ENCODE results near the gene ARHGAP28.

The ARHGAP28 gene

DNA sequence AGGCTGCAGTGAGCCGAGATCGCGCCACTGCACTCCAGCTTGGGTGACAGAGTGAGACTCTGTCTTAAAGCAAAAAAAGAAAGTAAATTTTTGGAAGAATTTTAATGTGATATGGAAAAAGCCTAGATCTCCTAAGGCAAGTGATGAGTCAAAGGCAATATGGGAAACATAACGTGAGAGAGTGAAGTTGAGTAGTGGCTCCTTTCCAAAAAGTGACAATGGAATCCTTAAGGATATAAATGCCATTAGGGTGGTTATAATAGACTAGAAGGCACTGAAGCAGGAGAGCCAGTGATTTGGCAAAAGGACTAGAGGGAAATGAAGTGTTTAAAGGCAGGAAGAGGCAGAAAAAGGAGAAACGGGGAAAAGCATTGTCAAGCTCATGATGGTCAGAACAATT, 25.6 kb downstream of the ARHGAP28 start:
- no peak overlapping the region for H3K27ac ChIP-seq
- TF ChIP-seq, protein P1, sequence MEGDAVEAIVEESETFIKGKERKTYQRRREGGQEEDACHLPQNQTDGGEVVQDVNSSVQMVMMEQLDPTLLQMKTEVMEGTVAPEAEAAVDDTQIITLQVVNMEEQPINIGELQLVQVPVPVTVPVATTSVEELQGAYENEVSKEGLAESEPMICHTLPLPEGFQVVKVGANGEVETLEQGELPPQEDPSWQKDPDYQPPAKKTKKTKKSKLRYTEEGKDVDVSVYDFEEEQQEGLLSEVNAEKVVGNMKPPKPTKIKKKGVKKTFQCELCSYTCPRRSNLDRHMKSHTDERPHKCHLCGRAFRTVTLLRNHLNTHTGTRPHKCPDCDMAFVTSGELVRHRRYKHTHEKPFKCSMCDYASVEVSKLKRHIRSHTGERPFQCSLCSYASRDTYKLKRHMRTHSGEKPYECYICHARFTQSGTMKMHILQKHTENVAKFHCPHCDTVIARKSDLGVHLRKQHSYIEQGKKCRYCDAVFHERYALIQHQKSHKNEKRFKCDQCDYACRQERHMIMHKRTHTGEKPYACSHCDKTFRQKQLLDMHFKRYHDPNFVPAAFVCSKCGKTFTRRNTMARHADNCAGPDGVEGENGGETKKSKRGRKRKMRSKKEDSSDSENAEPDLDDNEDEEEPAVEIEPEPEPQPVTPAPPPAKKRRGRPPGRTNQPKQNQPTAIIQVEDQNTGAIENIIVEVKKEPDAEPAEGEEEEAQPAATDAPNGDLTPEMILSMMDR (conservative IDR thresholded peaks at IDR 0.05), result no peak

DNA sequence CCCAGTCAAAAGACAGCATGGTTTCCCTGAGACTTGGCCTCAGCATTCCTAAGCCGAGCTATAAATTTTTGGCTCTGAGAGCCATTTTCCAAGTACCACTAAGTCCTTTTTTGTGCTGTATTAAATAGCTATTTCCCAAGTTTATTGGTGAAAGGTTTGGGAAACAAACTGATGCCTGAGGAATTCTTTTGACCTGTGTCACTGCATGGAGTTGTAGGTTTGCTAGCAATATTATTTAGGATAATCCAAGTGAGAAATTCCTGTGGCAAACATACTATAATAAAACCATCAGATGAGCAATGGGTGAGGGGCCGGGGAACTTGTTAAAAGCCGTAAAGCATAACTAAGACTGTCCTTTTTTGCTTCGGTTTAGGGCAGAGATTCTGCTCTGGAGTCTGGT, 28.4 kb downstream of the ARHGAP28 start:
- no peak overlapping the region for H3K27ac ChIP-seq
- TF ChIP-seq, protein P1 (conservative IDR thresholded peaks at IDR 0.05), result no peak

DNA sequence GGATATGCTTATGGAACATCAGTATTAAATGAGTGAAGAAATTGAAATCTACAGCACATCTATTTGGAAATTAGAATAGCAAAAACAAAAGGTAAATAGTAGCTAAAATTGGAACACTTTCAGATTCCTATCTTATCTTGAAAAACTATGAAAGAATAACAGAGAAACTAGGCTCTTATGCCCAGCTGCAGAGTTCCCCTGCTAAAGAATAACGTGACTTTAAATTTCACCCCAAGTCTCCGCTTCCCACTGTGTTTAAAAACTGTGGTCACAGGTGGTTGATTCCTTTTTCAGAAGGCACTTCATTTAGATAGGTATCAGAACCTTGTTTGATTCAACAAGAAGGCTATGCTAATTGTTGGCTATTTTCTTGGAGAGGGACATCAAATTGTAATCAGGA, 30.1 kb downstream of the ARHGAP28 start:
- H3K27ac ChIP-seq, result peak overlapping the region; percentile 30; the same call in 1 of the 2 replicates
- TF ChIP-seq, protein P1 (conservative IDR thresholded peaks at IDR 0.05), result no peak

DNA sequence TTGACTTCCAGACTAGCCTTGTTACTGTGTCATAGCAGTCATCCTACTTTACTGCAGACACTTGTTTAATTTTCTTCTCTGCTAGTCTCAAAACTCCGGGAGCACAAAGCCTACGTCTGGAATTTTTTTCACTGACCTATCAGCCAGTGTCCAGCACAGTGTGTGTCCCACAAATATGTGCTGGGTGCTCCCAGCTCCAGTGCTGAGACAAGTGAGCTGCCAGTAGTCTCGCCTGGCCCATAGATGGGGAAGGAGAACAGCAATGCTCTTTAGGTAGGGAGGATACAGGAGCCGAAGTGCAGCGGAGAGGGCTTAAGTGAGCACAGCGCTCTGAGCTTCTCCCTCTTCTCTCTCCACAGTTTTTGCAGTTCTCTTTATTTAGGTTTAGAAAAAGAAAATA, 34.0 kb downstream of the ARHGAP28 start:
- H3K27ac ChIP-seq, result no peak overlapping the region
- TF ChIP-seq, protein P1 (conservative IDR thresholded peaks at IDR 0.05), result no peak

DNA sequence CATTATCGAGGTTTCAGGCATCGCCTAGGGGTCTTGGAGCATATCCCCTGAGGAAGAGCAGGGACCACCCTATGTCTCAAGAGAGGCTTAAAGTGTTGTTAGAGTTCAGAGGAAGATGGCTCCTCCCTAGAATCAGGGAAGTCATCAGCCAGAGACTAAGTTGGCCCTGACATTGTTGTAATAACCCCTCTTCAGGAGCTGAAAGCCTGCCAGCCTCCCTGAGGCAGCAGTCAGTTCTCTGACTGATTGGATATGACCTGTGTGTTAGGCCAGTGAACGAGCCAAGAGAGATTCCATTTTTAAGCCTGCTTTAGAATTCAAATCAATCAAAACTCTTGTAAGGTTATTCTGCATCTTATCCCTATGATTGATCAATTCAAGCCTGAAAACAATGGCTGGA, 34.9 kb downstream of the ARHGAP28 start:
- H3K27ac ChIP-seq, result peak overlapping the region; percentile 8; the same call in 1 of the 2 replicates
- TF ChIP-seq, protein P1 (conservative IDR thresholded peaks at IDR 0.05), result no peak

DNA sequence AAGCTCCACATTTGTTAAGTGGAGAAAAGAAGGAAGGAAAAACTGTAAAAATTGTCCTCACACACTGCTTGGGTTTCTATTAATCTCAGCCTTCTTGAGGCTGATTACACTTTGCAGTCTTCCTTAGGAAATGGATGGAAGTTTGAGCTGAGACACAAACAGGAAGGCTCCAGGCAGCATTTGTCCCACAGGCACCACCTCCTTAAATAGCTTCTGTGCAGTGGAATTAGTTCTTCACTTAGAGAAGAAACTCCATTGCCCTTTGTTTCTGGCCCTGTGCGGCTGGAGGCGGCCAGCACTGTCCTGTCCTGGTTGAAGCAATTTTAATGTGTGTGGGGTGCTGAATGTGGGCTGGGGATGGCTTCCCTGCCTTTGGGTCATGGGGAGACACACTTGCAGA, 44.3 kb downstream of the ARHGAP28 start:
- TF ChIP-seq, protein P1 (conservative IDR thresholded peaks at IDR 0.05), result no peak
- peak overlapping the region; percentile 94 for H3K27ac ChIP-seq

DNA sequence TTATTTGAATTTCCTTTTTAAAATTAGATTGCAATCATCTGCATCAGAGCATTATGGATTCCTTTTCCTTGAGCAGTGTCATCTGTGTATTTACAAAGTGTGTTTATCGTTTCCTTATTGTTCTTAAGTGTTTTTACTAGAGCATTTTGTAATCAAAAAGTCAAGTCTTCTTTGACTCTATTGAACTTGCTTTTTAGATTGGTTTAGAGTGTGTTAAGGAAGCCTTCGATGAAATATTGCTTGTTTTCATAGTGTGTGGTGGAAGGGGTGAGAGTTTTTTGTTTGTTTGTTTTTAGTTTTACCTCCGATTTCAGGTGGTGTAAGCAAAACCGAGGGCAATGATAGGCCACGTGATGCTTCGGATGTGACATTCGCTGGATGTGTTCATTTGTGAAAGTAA, 45.7 kb downstream of the ARHGAP28 start:
- TF ChIP-seq, protein P1 (conservative IDR thresholded peaks at IDR 0.05), result no peak
- peak overlapping the region; percentile 94 for H3K27ac ChIP-seq

DNA sequence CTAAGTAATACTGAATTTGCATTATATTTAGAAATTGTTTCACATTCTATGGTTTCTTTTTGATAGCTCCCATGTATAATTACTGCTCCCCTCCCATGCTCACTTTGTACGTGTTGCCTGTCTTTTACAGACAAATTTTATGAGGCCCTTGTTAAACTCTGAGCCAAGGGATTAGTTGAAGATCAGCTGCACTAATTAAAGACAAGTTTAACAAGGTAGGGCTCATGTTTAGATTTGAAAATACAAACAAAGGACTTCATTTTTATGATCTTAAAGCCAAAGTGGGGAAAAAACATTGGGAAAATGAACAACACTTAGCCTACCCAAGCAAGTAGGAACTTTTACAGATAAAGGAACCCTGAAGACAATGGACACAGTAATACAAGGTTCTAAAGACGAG, 46.2 kb downstream of the ARHGAP28 start:
- TF ChIP-seq, protein P1 (conservative IDR thresholded peaks at IDR 0.05), result no peak
- peak overlapping the region; percentile 94 for H3K27ac ChIP-seq

Measured in VCaP (cell line).